ENCODE measurements around the gene FGFR2. TPM values are rescaled to one million over a fixed set of nuclear protein-coding genes. Genes with fewer than 3 reads are reported as not detected.

Gene FGFR2
- total RNA-seq, 2 experiments from 2014 or later: not detected

DNA sequence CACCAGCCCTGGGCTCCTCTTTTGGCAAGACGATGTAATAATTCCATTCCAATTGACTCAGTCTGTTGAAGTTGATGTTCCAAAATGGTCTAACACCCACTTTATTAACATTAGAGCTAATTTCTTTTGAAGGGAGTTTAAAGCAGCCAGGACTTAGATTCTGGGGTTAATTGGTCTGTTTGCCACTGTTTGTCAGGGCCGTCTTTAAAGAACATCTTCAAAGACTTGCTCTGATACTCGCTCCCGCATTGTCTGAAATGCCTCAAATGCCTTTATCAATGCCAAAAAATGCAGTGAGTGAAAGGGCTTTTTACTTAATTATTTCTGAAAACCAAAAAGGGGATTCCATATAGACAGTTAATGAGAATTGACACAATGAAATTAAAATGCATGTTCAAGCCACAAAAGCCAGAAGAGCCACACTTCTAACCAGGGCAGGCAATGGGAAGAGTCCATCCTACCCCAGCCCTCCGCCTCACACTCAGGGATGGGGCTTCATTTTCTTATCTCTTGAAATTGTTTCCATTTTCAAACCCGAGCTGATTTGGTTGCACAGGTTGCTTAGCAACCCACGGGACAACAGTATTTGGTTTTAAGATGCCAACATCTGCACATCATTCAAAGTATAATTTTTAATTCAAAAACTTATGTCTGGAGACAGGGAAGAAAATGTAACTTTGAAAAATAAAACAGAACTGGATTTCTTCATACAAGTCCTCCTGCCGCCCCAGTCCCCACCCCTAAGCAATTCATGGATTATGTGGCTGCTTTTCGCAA, 163.0 kb downstream of the FGFR2 start:
- no TSS peak for BruUV-seq (replicated peaks)
- no peak overlapping the region for H3K4me3 ChIP-seq (ENCODE audit: low read depth, low read length, poor library complexity, severe bottlenecking)
- no peaks in the 10 kb centered on the region for H3K36me3 ChIP-seq (ENCODE audit: insufficient read depth, low read length)
- DNase-seq (ENCODE audit: low spot score): no peak
- TF ChIP-seq EZH2phosphoT487 (IDR thresholded peaks at IDR 0.05; ENCODE audit: borderline replicate concordance, low read depth, low read length): no peak
- TF ChIP-seq, protein P1, sequence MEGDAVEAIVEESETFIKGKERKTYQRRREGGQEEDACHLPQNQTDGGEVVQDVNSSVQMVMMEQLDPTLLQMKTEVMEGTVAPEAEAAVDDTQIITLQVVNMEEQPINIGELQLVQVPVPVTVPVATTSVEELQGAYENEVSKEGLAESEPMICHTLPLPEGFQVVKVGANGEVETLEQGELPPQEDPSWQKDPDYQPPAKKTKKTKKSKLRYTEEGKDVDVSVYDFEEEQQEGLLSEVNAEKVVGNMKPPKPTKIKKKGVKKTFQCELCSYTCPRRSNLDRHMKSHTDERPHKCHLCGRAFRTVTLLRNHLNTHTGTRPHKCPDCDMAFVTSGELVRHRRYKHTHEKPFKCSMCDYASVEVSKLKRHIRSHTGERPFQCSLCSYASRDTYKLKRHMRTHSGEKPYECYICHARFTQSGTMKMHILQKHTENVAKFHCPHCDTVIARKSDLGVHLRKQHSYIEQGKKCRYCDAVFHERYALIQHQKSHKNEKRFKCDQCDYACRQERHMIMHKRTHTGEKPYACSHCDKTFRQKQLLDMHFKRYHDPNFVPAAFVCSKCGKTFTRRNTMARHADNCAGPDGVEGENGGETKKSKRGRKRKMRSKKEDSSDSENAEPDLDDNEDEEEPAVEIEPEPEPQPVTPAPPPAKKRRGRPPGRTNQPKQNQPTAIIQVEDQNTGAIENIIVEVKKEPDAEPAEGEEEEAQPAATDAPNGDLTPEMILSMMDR (conservative IDR thresholded peaks at IDR 0.05; ENCODE audit: low read length): no peak
- no peaks in the 10 kb centered on the region for H3K9me3 ChIP-seq (ENCODE audit: low read length)
- no peaks in the 10 kb centered on the region for H4K20me1 ChIP-seq (ENCODE audit: insufficient read depth, low read length)
- intact Hi-C loops (cut with micrococcal nuclease; ENCODE audit: unreplicated experiment): no loop called here
- no peaks in the 10 kb centered on the region for H3K9me2 ChIP-seq (ENCODE audit: insufficient read depth, low read length)
- H3K4me1 ChIP-seq (ENCODE audit: insufficient read depth, low read length, poor library complexity, severe bottlenecking): no peaks in the 10 kb centered on the region
- POLR2A ChIA-PET: no interaction called here
- H3K4me2 ChIP-seq (ENCODE audit: low read length): no peak overlapping the region
- CTCF ChIA-PET (ENCODE audit: unreplicated experiment): no interaction called here
- no peak overlapping the region for H2AFZ ChIP-seq (ENCODE audit: low read length)
- no peaks in the 10 kb centered on the region for H3K79me2 ChIP-seq (ENCODE audit: insufficient read depth, low read depth, low read length)
- no peak overlapping the region for H3K27ac ChIP-seq (ENCODE audit: low read depth, low read length, poor library complexity, severe bottlenecking)

DNA sequence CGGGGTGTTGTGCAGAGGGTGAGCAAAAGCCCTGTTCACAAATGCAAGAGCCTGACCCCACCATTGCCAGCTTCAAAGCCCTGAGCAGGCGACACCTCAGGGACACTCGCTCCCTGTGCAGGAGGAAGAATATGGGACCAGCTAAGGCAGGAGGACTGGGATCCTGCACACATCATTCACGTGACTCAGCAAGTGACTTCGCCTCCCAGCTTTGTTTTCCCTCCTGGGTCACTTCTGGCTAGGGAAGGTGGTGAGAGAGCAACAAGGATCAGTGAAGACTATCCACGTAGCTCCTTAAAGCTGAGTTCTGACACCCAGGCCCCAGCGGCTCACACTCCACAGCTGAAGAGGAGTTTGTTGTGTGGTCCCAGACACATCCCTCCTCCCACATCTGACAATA, 164.3 kb downstream of the FGFR2 start:
- H3K4me1 ChIP-seq (ENCODE audit: insufficient read depth, low read length, poor library complexity, severe bottlenecking): no peaks in the 10 kb centered on the region
- TF ChIP-seq EZH2phosphoT487 (IDR thresholded peaks at IDR 0.05; ENCODE audit: borderline replicate concordance, low read depth, low read length): no peak
- TF ChIP-seq, protein P1 (conservative IDR thresholded peaks at IDR 0.05; ENCODE audit: low read length): no peak
- intact Hi-C loops (cut with micrococcal nuclease; ENCODE audit: unreplicated experiment): no loop called here

DNA sequence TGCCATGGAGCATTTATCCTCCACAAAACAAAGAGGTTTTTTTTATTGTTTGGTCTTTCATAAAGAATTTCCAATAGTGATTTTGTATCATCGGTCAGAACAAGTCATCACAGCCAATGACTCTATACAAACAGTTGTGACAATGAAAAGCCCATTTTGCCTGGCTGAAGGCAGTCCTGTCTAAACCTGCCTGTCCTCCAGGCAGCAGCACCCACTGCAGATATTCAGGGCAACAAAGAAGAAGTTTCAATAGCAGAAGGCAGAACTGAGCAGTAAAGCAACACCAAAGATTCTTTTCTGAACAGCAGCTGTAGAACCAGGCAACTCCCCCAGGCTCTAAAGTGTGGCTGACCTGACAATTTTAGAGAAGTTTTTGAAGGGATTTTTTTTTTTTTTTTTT, 169.4 kb downstream of the FGFR2 start:
- Histone ChIP-seq H3K4me3 (ENCODE audit: low read depth, low read length, poor library complexity, severe bottlenecking) (no peak overlapping the region), H3K36me3 (ENCODE audit: insufficient read depth, low read length) (no peaks in the 10 kb centered on the region), H4K20me1 (ENCODE audit: insufficient read depth, low read length) (no peaks in the 10 kb centered on the region), H3K27ac (ENCODE audit: low read depth, low read length, poor library complexity, severe bottlenecking) (no peak overlapping the region), H2AFZ (ENCODE audit: low read length) (no peak overlapping the region), H3K4me2 (ENCODE audit: low read length) (no peak overlapping the region), H3K9me2 (ENCODE audit: insufficient read depth, low read length) (no peaks in the 10 kb centered on the region), H3K79me2 (ENCODE audit: insufficient read depth, low read depth, low read length) (no peaks in the 10 kb centered on the region), H3K4me1 (ENCODE audit: insufficient read depth, low read length, poor library complexity, severe bottlenecking) (no peaks in the 10 kb centered on the region), H3K9me3 (ENCODE audit: low read length) (no peaks in the 10 kb centered on the region)
- DNase-seq (ENCODE audit: low spot score): no peak
- intact Hi-C loops (cut with micrococcal nuclease; ENCODE audit: unreplicated experiment): no loop called here
- ChIA-PET POLR2A (interaction anchor here (0.7 kb wide), 1 partner anchor 987 kb away, joined by 5 read pairs; no protein-coding TSS in a partner anchor), CTCF (ENCODE audit: unreplicated experiment) (no interaction called here)
- no peak for TF ChIP-seq EZH2phosphoT487 (IDR thresholded peaks at IDR 0.05; ENCODE audit: borderline replicate concordance, low read depth, low read length)
- TF ChIP-seq, protein P1 (conservative IDR thresholded peaks at IDR 0.05; ENCODE audit: low read length): no peak
- BruUV-seq (replicated peaks): no TSS peak

More for the DNA sequence above, 164.3 kb downstream of the FGFR2 start:
- H3K79me2 ChIP-seq (ENCODE audit: insufficient read depth, low read depth, low read length): no peaks in the 10 kb centered on the region
- H3K9me2 ChIP-seq (ENCODE audit: insufficient read depth, low read length): no peaks in the 10 kb centered on the region
- CTCF ChIA-PET (ENCODE audit: unreplicated experiment): no interaction called here
- no peak overlapping the region for H3K4me3 ChIP-seq (ENCODE audit: low read depth, low read length, poor library complexity, severe bottlenecking)
- H3K9me3 ChIP-seq (ENCODE audit: low read length): no peaks in the 10 kb centered on the region
- no peaks in the 10 kb centered on the region for H4K20me1 ChIP-seq (ENCODE audit: insufficient read depth, low read length)
- no peak overlapping the region for H2AFZ ChIP-seq (ENCODE audit: low read length)
- no peak overlapping the region for H3K27ac ChIP-seq (ENCODE audit: low read depth, low read length, poor library complexity, severe bottlenecking)
- no peak overlapping the region for H3K4me2 ChIP-seq (ENCODE audit: low read length)
- no peak for DNase-seq (ENCODE audit: low spot score)
- POLR2A ChIA-PET: no interaction called here
- H3K36me3 ChIP-seq (ENCODE audit: insufficient read depth, low read length): no peaks in the 10 kb centered on the region
- BruUV-seq (replicated peaks): no TSS peak

All from OCI-LY7 (cell line).